SKM-1 treated with dmso at 0.1 percent for 144 hours (cell line): ENCODE measurements around the gene TST.

ENCODE experiments used
- DNase-seq: peaks from one replicate; lab custom pipeline; 2025; ENCODE audit not compliant: unreplicated experiment; lab: John Stamatoyannopoulos, UW

The TST gene

GRCh38 chr22:37032535-37033460 is 13.6 kb upstream of the TST start:
- peak; percentile 88 for DNase-seq

GRCh38 chr22:37032134-37032534 is 12.9 kb upstream of the TST start:
- no peak for DNase-seq

DNA sequence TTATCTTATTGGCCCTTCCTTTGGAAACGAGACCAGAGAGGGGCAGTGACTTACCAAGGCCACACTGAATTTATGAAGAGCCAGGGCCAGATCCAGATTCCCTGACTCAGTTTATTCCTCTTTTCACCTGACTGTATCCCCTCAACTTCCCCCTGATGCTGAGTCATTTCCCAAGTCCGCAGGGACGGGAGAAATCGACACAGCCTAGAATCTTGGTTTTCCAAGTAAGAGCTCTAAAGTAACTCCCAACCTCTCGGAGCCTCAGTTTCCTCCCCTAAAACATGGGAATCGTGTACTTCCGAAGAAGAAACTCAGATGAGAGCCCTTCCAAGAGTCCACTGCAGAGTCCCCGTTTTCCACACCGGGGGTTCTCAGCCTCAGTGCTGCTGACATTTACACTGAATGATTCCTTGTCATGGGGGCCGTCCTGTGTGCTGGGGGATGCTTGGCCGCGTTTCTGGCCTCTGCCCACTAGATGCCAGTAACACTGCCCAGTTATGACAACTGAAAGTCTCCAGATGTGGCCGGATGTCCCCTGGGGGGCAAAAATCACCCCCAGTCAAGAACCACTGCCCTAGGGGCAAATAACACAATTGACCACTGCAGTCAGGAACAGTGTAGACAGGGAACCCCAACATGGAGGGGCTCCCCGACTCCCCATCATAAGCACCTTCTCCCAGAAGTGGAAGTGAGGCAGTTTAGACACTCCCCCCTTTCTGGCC is 11.5 kb upstream of the TST start:
- DNase-seq = no peak

GRCh38 chr22:37028692-37029674 is 9.7 kb upstream of the TST start:
- no peak for DNase-seq

GRCh38 chr22:37027556-37027955 is 8.3 kb upstream of the TST start:
- DNase-seq = no peak

- DNase-seq = no peak
These were observed 7.1 kb upstream of the TST start for GRCh38 chr22:37026325-37026724.

GRCh38 chr22:37025500-37026070 is 6.3 kb upstream of the TST start:
- DNase-seq = no peak

- DNase-seq = no peak
These were observed 5.3 kb upstream of the TST start for GRCh38 chr22:37024339-37025157.

GRCh38 chr22:37023743-37024338 is 4.6 kb upstream of the TST start:
- DNase-seq = no peak

DNA sequence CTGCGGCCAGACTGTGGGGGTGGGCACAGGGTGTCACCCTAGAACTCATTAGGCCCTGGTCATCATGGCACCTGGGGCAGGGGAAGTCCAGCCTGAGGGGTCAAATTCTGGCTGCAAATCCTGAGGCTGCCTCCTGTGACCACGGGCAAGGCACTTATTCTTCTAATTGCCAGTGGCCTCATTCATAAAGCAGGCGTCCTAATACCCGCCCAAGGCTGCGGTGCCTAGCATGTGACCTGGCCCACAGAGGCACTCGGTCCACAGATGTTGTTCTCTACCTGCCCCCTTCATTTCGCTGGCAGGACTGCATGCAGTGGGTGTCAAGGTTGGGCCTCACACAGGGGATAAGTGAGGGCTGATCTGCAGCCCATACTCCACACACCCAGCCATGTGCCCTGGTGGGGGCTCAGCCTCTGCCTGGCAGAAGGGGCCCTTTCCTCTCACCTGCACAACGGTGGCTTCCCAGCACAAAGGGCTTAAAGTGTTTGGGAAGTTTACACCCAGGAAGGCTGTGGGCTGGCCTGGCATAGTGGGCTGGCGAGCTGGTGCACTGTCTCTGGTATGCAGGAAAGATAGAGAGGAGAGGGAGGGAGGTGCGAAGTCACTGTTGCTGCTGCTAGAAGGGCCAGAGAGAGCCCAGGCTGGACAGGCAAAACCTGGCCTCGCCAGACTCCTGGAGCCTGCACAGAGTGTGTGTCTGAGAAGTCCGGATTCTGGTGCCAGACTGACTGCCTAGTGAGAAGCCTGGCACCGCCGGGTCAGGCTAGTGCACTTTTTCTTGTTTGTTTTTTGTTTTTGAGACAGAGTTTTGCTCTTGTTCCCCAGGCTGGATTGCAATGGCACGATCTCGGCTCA is 3.5 kb upstream of the TST start:
- no peak for DNase-seq

- DNase-seq = peak; percentile 42
These were observed 2.6 kb upstream of the TST start for GRCh38 chr22:37021710-37022482.

DNA sequence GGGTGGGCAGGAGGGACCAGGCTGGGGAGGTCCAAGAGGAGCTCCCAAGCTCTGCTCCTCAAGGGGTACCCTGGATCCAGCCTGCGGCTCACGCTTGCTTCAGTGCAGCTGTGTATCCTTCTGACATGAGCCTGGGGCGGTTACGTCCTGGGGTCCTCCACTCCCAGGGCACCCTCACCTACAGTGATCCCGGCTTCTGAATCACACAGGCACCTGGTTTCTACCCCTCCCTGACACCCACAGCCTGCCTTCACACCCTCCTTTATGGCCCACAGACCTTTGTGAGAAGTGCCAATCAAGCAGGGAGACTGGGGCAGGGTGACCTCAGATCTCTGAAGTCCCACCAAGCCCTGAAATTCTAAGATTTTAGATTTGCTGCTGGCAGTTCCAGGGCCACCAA is 1.8 kb upstream of the TST start:
- no peak for DNase-seq

DNA sequence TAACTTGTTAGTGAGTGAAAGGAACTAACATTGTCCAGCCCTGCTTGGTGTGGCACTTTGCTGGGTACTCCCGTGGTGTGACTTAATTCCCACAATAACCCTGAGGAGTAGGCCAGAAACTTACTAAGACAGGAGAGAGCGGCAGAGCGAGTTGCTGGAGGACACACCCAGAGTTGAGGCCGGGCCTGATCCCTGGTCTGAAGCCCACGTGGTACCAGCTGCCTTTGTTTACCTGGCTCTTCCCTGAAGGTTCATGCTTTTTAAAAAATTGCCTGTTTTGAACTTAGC is 889 bp upstream of the TST start:
- DNase-seq = no peak

GRCh38 chr22:37018815-37019308 is 385 bp downstream of the TST start:
- DNase-seq = no peak

- DNase-seq = no peak
These were observed 997 bp downstream of the TST start for GRCh38 chr22:37018086-37018814.

- no peak for DNase-seq
These were observed 1.9 kb downstream of the TST start for GRCh38 chr22:37017356-37017755.
